Measurements from ENCODE around the gene LIX1.

LIX1 gene

GRCh38 chr5:97077246-97077645, 65.2 kb downstream of the LIX1 start:
- in situ Hi-C loops (cut with MboI; ENCODE audit: low pct_unique_long_range_greater_than_20kb, low sequenced_read_pairs, unreplicated experiment), result no loop called here
- DNase-seq (ENCODE audit: low spot score), result no peak
- TF ChIP-seq CTCF (IDR thresholded peaks at IDR 0.05; ENCODE audit: extremely low read depth, insufficient read depth, missing control alignments), result no peak

- DNase-seq (ENCODE audit: low spot score), result no peak
- no peak for TF ChIP-seq CTCF (IDR thresholded peaks at IDR 0.05; ENCODE audit: extremely low read depth, insufficient read depth, missing control alignments)
- in situ Hi-C loops (cut with MboI; ENCODE audit: low pct_unique_long_range_greater_than_20kb, low sequenced_read_pairs, unreplicated experiment), result no loop called here
Measured at GRCh38 chr5:97076098-97076497, 66.3 kb downstream of the LIX1 start.

- in situ Hi-C loops (cut with MboI; ENCODE audit: low pct_unique_long_range_greater_than_20kb, low sequenced_read_pairs, unreplicated experiment), result no loop called here
- DNase-seq (ENCODE audit: low spot score), result no peak
- no peak for TF ChIP-seq CTCF (IDR thresholded peaks at IDR 0.05; ENCODE audit: extremely low read depth, insufficient read depth, missing control alignments)
Measured at GRCh38 chr5:97075649-97076048, 66.8 kb downstream of the LIX1 start.

GRCh38 chr5:97074859-97075489, 67.4 kb downstream of the LIX1 start:
- no peak for TF ChIP-seq CTCF (IDR thresholded peaks at IDR 0.05; ENCODE audit: extremely low read depth, insufficient read depth, missing control alignments)
- in situ Hi-C loops (cut with MboI; ENCODE audit: low pct_unique_long_range_greater_than_20kb, low sequenced_read_pairs, unreplicated experiment), result no loop called here
- DNase-seq (ENCODE audit: low spot score), result no peak

GRCh38 chr5:97073420-97073819, 69.0 kb downstream of the LIX1 start:
- TF ChIP-seq CTCF (IDR thresholded peaks at IDR 0.05; ENCODE audit: extremely low read depth, insufficient read depth, missing control alignments), result no peak
- DNase-seq (ENCODE audit: low spot score), result no peak
- in situ Hi-C loops (cut with MboI; ENCODE audit: low pct_unique_long_range_greater_than_20kb, low sequenced_read_pairs, unreplicated experiment), result no loop called here

- no peak for TF ChIP-seq CTCF (IDR thresholded peaks at IDR 0.05; ENCODE audit: extremely low read depth, insufficient read depth, missing control alignments)
- no peak for DNase-seq (ENCODE audit: low spot score)
- in situ Hi-C loops (cut with MboI; ENCODE audit: low pct_unique_long_range_greater_than_20kb, low sequenced_read_pairs, unreplicated experiment), result no loop called here
Measured at GRCh38 chr5:97072696-97073095, 69.7 kb downstream of the LIX1 start.
